HepG2 (cell line): ENCODE data around the gene AIP. TPM values are rescaled to one million over a fixed set of nuclear protein-coding genes. Genes with fewer than 3 reads are reported as not detected.

Experiments
- ATAC-seq: fragments of 200-7000 bp; cut with Tn5 transposase; 3 replicates; pipeline ENCODE4 v1.9.1; 2020; ENCODE audit warnings: mild to moderate bottlenecking, moderate library complexity
- BruUV-seq: library from RNA; stranded (reverse); fragments of 400-500 nt; replicated peaks from 2 replicates; lab custom pipeline; 2021; lab: Mats Ljungman, UMichigan
- CTCF ChIA-PET: fragments of 300-600 bp; formaldehyde crosslinking; extraction: SDS; loops from one replicate; lab custom pipeline; 2021; ENCODE audit warnings: low total read pairs, inconsistent platforms, low intra/inter-chr PET ratio; lab: Yijun Ruan, JAX
- POLR2A ChIA-PET: fragments of 350-600 bp; sonication (Branson Sonifier 250); formaldehyde crosslinking; loops from one replicate; lab custom pipeline; 2020; ENCODE audit warnings: antibody characterized with exemption, inconsistent platforms; lab: Yijun Ruan, JAX
- DNase-seq: peaks from one replicate; pipeline ENCODE4 v3.0.0-alpha.2; 2015; ENCODE audit warnings: low spot score
- FAIRE-seq: peaks from 3 replicates; lab custom pipeline; 2011; peaks lifted over from hg19 to GRCh38; lab: Jason Lieb, UNC
- H2AFZ ChIP-seq: one replicate; pipeline ENCODE4 v1.6.1; 2011; ENCODE audit warnings: low read length, inconsistent platforms
- H3K27ac ChIP-seq: fragments of 300-600 bp; 3 replicates; pipeline ENCODE4 v1.8.0; 2011; ENCODE audit warnings: mixed run types, mild to moderate bottlenecking, mixed read lengths, low read length, inconsistent platforms; ENCODE audit not compliant: insufficient read depth; ENCODE audit errors: extremely low read length
- H3K27me3 ChIP-seq, 2 experiments: fragments of 200-600 bp in 1 of 2; 2 replicates in 1 of 2; 3 replicates in 1 of 2; pipeline versions ENCODE4 v1.6.0 to v1.8.0; 2011; ENCODE audit warnings: low read length in 2 of 2, mild to moderate bottlenecking in 2 of 2, moderate library complexity in 2 of 2, inconsistent platforms in 1 of 2; ENCODE audit not compliant: insufficient read depth in 2 of 2, control insufficient read depth in 1 of 2
- H3K36me3 ChIP-seq, 2 experiments: fragments of 200-600 bp in 1 of 2; replicated peaks in 1 of 2; 2 replicates in 1 of 2; 3 replicates in 1 of 2; pipeline versions ENCODE4 v1.5.1 to v1.8.0; 2011; ENCODE audit warnings: low read length in 2 of 2, inconsistent platforms in 1 of 2; ENCODE audit not compliant: insufficient read depth in 2 of 2, control insufficient read depth in 1 of 2
- H3K4me1 ChIP-seq: 2 replicates; pipeline ENCODE4 v1.5.1; 2012; ENCODE audit warnings: low read length, inconsistent platforms; ENCODE audit not compliant: insufficient read depth
- H3K4me2 ChIP-seq: 2 replicates; pipeline ENCODE4 v1.6.0; 2011; ENCODE audit warnings: low read depth, low read length, inconsistent platforms
- H3K4me3 ChIP-seq, 3 experiments: fragments of 200-600 bp in 1 of 3; sonication (generic), shearing (Covaris generic) in 1 of 3; replicated peaks in 1 of 3; 2 replicates each; pipeline ENCODE4 v1.5.1; 2011 to 2016; ENCODE audit warnings: low read length in 3 of 3, inconsistent platforms in 2 of 3, low read depth in 2 of 3, mild to moderate bottlenecking in 2 of 3, control low read depth in 1 of 3, mixed read lengths in 1 of 3; ENCODE audit not compliant: insufficient read depth in 1 of 3
- H3K79me2 ChIP-seq: one replicate; pipeline ENCODE4 v1.6.1; 2011; ENCODE audit warnings: low read length, inconsistent platforms; ENCODE audit not compliant: insufficient read depth
- H3K9ac ChIP-seq: 2 replicates; pipeline ENCODE4 v1.6.0; 2011; ENCODE audit warnings: mild to moderate bottlenecking, low read depth, low read length, inconsistent platforms; ENCODE audit not compliant: insufficient read depth
- H3K9me3 ChIP-seq: 2 replicates; pipeline ENCODE4 v1.5.1; 2012; ENCODE audit warnings: mild to moderate bottlenecking, low read length
- H4K20me1 ChIP-seq: 2 replicates; pipeline ENCODE4 v1.6.0; 2011; ENCODE audit warnings: inconsistent platforms, mild to moderate bottlenecking, low read length, moderate library complexity; ENCODE audit not compliant: insufficient read depth
- ARNT2 ChIP-seq: sonication (generic); formaldehyde crosslinking; IDR thresholded peaks from 2 replicates; pipeline ENCODE4 v1.8.0; 2022; ENCODE audit warnings: mild to moderate bottlenecking, low read depth, missing genetic modification reagents, moderate library complexity
- FOXK1 ChIP-seq: sonication (generic); formaldehyde crosslinking; IDR thresholded peaks from 2 replicates; pipeline ENCODE4 v1.4.0; 2020; ENCODE audit warnings: low read depth, missing genetic modification reagents, borderline replicate concordance
- HNRNPL ChIP-seq: fragments of 200-400 bp; formaldehyde crosslinking; IDR thresholded peaks from 2 replicates; pipeline ENCODE4 v1.6.1; 2017; ENCODE audit warnings: mild to moderate bottlenecking, low read depth, low read length
- IRX3 ChIP-seq: sonication (generic); formaldehyde crosslinking; IDR thresholded peaks from 2 replicates; pipeline ENCODE4 v1.8.1; 2023; ENCODE audit warnings: mild to moderate bottlenecking, low read depth, missing genetic modification reagents, borderline replicate concordance
- RBFOX2 ChIP-seq: fragments of 200-400 bp; formaldehyde crosslinking; IDR thresholded peaks from 2 replicates; pipeline ENCODE4 v1.6.1; 2017; ENCODE audit warnings: low read depth, mild to moderate bottlenecking, low read length
- ZNF713 ChIP-seq: sonication (generic); formaldehyde crosslinking; IDR thresholded peaks from 2 replicates; pipeline ENCODE4 v1.4.0; 2020; ENCODE audit warnings: mild to moderate bottlenecking, missing genetic modification reagents
- WGBS: methylation state at CpG from one replicate; pipeline ENCODE4 v1.1.6; 2017; ENCODE audit warnings: low lambda C conversion rate; 5-methylcytosine and 5-hydroxymethylcytosine counted together
- in situ Hi-C: cut with HindIII; loops from 2 replicates; pipeline ENCODE4 v1.10.0; 2017; ENCODE audit warnings: low pct_unique_long_range_greater_than_20kb; ENCODE audit not compliant: extremely low pct_ligation_motif_present
- intact Hi-C: fragments of 100-400 bp; cut with micrococcal nuclease; formaldehyde crosslinking; loops from one replicate; pipeline ENCODE4 v1.10.0; 2022; ENCODE audit not compliant: unreplicated experiment
- polyA plus RNA-seq, 8 experiments: library from polyadenylated mRNA; depleted of rRNA in 3 of 8; stranded (reverse) in 7 of 8; unstranded in 1 of 8; fragments of >200 nt; fragmentation: Illumina TruSeq in 4 of 8; extraction: Trizol in 4 of 8; gene quantifications; 2 replicates each; pipeline versions ENCODE4 v1.2.1 to v1.2.3, GENCODE V29; 2011 to 2016; ENCODE audit warnings: low read depth in 4 of 8, missing spikeins in 1 of 8, mixed read lengths in 1 of 8; ENCODE audit not compliant: insufficient read depth in 1 of 8
- total RNA-seq, 5 experiments: library from RNA; depleted of rRNA; stranded (reverse); fragments of >200 nt; fragmentation: Illumina TruSeq; extraction: Trizol; gene quantifications; 2 replicates each; pipeline ENCODE4 v1.2.3, GENCODE V29; 2016; ENCODE audit warnings: low read depth in 1 of 5

AIP gene
- total and polyA plus RNA-seq, 2 of the 13 experiments (the other 11 are each of a cell fraction or from before 2014, with no cell fraction given), result 51.8 to 110 TPM

DNA sequence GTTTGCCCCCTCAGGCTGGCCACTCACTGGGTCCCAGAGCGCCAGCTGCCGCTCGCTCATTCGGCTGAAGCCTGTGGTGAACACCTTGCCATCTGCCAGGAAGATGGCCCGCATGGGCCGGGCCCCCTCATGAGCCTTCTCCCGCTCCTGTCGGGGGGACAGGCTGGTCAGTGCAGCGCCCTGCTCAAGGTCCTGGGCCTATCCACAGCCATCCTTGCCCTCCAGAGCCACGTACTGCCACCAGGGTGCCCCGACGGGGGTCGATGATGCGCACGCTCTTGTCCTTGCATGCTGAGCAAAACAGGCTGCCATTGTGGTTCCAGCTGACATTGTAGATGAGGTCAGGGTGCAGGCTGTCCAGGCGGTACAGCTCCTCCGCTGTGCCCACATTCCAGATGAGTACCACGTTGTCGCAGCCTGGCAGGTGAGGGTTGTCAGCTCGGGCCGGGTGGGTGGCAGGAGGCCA lies 41.7 kb upstream of the AIP start:
- H3K4me2 ChIP-seq, result no peak overlapping the region
- H3K4me1 ChIP-seq, result peaks cover 21% of the 10 kb centered on the region
- no peaks in the 10 kb centered on the region for H4K20me1 ChIP-seq
- ATAC-seq (no peak), FAIRE-seq (no peak), DNase-seq (no peak)
- H3K79me2 ChIP-seq, result peaks cover 3% of the 10 kb centered on the region
- peaks cover 0 to 4% of the 10 kb centered on the region in 2 experiments; a peak in 2 of 5 replicates for H3K36me3 ChIP-seq
- no TSS peak for BruUV-seq
- no CpG with 5 or more reads among the region's 21 CpGs for WGBS
- intact Hi-C loops, result no loop called here
- TF ChIP-seq RBFOX2 (0 out of 2 replicates have a peak, but pooled peaks have one; percentile 14), ARNT2 (CRISPR knock-in tag) (no peak), HNRNPL (0 out of 2 replicates have a peak, but pooled peaks have one; percentile 20)
- no peak overlapping the region for H2AFZ ChIP-seq
- no peak overlapping the region for H3K4me3 ChIP-seq
- no peak overlapping the region for H3K9ac ChIP-seq
- ChIA-PET POLR2A (no interaction called here), CTCF (no interaction called here)
- no peaks in the 10 kb centered on the region for H3K9me3 ChIP-seq
- H3K27ac ChIP-seq, result no peak overlapping the region
- peaks cover 0 to 1% of the 10 kb centered on the region in 2 experiments; a peak in 1 of 5 replicates for H3K27me3 ChIP-seq
- in situ Hi-C loops, result no loop called here

GRCh38 chr11:67441731-67442351 lies 41.0 kb upstream of the AIP start:
- 97% methylated on average over 18 of the region's 28 CpGs for WGBS
- peaks cover 0 to 4% of the 10 kb centered on the region in 2 experiments; a peak in 2 of 5 replicates for H3K36me3 ChIP-seq
- no peak overlapping the region; the same call in 1 of the 2 replicates for H3K9ac ChIP-seq
- TF ChIP-seq RBFOX2 (peak; percentile 40; the same call in 1 of the 2 replicates), FOXK1 (no peak), IRX3 (CRISPR knock-in tag) (no peak), ZNF713 (CRISPR knock-in tag) (no peak)
- ChIA-PET CTCF (no interaction called here), POLR2A (no interaction called here)
- in situ Hi-C loops, result no loop called here
- BruUV-seq, result TSS peak; percentile 56
- H4K20me1 ChIP-seq, result no peaks in the 10 kb centered on the region
- peak overlapping the region; percentile 87 for H3K4me2 ChIP-seq
- H3K9me3 ChIP-seq, result no peaks in the 10 kb centered on the region
- peaks cover 21% of the 10 kb centered on the region for H3K4me1 ChIP-seq
- intact Hi-C loops, result loop anchor here (2.0 kb wide), 1 partner anchor 13 kb away; the partner anchor contains the start of gene RPS6KB2
- H3K4me3 ChIP-seq, result no peak overlapping the region; a peak in 2 of 6 replicates
- peaks cover 0 to 1% of the 10 kb centered on the region in 2 experiments; a peak in 1 of 5 replicates for H3K27me3 ChIP-seq
- peaks cover 3% of the 10 kb centered on the region for H3K79me2 ChIP-seq
- no peak for DNase-seq
- H2AFZ ChIP-seq, result no peak overlapping the region
- no peak for ATAC-seq
- FAIRE-seq, result no peak
- no peak overlapping the region for H3K27ac ChIP-seq
